ENCODE data around the gene SULT1C3.

The SULT1C3 gene

DNA sequence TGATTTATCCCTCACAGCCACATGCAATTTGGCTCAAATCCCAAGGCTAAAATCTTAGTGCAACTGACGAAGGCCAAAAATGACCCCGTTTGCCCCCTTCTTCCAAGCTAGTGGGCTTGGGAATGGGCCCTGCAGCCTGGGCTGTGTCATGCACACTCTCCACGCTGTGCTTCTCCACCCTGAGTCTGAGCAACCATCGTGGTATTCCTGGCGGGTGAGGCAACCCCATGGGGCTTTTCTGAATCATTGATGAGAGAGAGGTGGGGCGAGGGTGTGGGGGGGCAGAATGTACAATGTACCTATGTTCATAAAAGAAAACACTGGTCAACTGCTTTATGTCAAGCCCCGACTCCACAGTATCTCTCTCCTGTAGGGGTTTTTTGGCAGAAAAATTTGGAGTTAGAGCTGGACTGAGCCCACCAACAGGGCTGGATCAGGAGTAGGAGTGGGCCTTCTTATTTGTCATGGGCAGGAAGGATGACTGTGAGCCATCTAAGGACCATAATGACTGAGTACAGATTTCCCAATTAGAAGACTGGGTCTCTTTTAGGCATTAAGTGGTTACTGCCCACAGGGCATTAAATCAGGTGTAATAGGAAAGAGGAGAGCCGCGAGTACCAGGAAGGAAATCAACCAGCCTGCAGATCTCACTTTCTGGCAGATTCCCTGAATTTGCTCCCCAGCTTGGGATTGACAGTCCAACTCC is 57.8 kb downstream of the SULT1C3 start:
- intact Hi-C loops (cut with DNase I; ENCODE audit: low total_unique reads): no loop called here
- DNase-seq: no peak

DNA sequence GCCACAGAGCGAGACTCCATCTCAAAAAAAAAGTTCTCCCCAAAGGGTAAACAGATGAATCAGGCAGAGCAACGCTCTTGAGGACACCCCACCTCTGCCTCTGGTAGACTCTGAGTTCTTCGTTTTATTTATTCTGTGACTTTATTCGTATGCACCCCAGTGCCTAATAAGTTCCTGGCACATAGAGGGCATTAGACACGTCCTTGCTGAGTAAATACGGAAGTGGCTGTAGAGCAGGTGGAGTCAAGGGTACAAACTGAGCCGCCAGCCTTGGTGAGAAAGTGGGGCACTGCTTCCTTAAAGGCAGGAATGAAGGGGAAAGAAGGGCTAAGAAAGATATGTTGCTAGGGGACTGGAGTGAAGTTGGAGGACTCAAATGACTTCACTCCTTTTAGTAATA is 61.8 kb downstream of the SULT1C3 start:
- H3K27me3 ChIP-seq: no peaks in the 10 kb centered on the region
- DNase-seq: no peak
- TF ChIP-seq, protein P1, sequence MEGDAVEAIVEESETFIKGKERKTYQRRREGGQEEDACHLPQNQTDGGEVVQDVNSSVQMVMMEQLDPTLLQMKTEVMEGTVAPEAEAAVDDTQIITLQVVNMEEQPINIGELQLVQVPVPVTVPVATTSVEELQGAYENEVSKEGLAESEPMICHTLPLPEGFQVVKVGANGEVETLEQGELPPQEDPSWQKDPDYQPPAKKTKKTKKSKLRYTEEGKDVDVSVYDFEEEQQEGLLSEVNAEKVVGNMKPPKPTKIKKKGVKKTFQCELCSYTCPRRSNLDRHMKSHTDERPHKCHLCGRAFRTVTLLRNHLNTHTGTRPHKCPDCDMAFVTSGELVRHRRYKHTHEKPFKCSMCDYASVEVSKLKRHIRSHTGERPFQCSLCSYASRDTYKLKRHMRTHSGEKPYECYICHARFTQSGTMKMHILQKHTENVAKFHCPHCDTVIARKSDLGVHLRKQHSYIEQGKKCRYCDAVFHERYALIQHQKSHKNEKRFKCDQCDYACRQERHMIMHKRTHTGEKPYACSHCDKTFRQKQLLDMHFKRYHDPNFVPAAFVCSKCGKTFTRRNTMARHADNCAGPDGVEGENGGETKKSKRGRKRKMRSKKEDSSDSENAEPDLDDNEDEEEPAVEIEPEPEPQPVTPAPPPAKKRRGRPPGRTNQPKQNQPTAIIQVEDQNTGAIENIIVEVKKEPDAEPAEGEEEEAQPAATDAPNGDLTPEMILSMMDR (IDR thresholded peaks at IDR 0.05): no peak
- no peak overlapping the region for H3K4me3 ChIP-seq
- no peaks in the 10 kb centered on the region for H3K36me3 ChIP-seq
- intact Hi-C loops (cut with DNase I; ENCODE audit: low total_unique reads): no loop called here
- no peaks in the 10 kb centered on the region for H3K9me3 ChIP-seq
- no peaks in the 10 kb centered on the region for H3K4me1 ChIP-seq
- H3K27ac ChIP-seq: no peak overlapping the region

More for the DNA sequence above, 57.8 kb downstream of the SULT1C3 start:
- Histone ChIP-seq H3K27ac (no peak overlapping the region), H3K27me3 (no peaks in the 10 kb centered on the region), H3K4me1 (no peaks in the 10 kb centered on the region), H3K4me3 (no peak overlapping the region), H3K9me3 (no peaks in the 10 kb centered on the region), H3K36me3 (no peaks in the 10 kb centered on the region)
- TF ChIP-seq, protein P1 (IDR thresholded peaks at IDR 0.05): no peak

DNA sequence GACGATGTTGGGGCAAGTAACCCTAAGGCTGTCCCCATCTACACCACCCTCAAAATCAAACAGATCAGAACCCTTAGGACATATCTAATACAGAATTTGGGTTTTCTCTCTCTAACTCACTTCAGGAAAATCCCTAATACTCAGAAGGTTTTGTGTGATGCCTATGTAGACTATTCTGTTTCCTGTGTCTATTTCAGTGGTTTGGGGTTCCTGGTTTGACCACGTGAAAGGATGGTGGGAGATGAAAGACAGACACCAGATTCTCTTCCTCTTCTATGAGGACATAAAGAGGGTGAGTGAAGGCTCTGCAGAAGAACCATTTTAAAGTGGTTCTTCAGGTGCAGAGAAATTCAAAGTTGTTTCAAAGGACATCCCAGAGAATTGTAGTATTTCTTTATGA is 65.2 kb downstream of the SULT1C3 start:
- TF ChIP-seq, protein P1 (IDR thresholded peaks at IDR 0.05): no peak
- intact Hi-C loops (cut with DNase I; ENCODE audit: low total_unique reads): no loop called here
- Histone ChIP-seq H3K36me3 (no peaks in the 10 kb centered on the region), H3K27ac (no peak overlapping the region), H3K27me3 (no peaks in the 10 kb centered on the region), H3K4me1 (no peaks in the 10 kb centered on the region), H3K4me3 (no peak overlapping the region), H3K9me3 (no peaks in the 10 kb centered on the region)
- DNase-seq: no peak

DNA sequence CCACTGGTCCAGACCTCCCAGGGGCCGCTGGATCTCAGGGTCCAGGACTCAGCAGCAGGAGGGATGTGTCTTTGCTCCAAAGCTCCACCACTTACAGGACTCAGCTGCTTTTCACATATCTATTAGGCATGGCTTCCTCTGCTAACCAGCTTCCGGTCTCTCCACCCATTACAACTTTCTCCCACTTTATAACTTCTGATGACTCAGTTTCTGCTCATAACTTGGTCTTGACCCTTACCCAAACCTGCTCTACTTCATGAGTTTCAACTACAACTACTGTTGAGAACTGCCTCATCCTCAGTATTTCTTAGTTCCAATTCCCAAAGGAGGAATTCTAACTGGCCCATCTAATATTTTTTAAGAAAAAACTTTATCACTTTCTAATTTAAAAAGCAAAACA is 66.1 kb downstream of the SULT1C3 start:
- Histone ChIP-seq H3K9me3 (no peaks in the 10 kb centered on the region), H3K4me3 (no peak overlapping the region), H3K4me1 (no peaks in the 10 kb centered on the region), H3K27ac (no peak overlapping the region), H3K27me3 (no peaks in the 10 kb centered on the region), H3K36me3 (no peaks in the 10 kb centered on the region)
- intact Hi-C loops (cut with DNase I; ENCODE audit: low total_unique reads): no loop called here
- TF ChIP-seq, protein P1 (IDR thresholded peaks at IDR 0.05): no peak
- DNase-seq: no peak

DNA sequence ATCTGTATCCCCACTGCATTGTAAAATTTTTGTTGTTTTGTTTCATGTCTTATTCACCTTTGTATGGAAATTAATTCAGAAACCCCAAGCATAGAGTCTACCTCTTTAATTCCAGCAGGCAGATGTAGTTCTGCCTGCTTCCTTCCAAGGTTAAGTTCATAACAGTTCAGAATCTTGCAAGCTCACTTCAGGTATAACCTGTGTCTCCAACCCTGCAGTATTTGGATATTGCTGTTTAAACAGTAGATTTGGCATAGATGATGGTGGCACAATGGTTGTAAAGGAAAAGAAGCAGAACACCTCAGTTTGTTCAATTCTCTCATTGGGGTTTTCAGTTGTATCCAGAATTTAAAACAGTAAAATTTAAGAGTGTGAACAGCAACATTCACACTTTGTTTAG is 70.1 kb downstream of the SULT1C3 start:
- Histone ChIP-seq H3K27ac (no peak overlapping the region), H3K9me3 (no peaks in the 10 kb centered on the region), H3K27me3 (no peaks in the 10 kb centered on the region), H3K36me3 (no peaks in the 10 kb centered on the region), H3K4me3 (no peak overlapping the region), H3K4me1 (no peaks in the 10 kb centered on the region)
- no peak for DNase-seq
- intact Hi-C loops (cut with DNase I; ENCODE audit: low total_unique reads): no loop called here
- TF ChIP-seq, protein P1 (IDR thresholded peaks at IDR 0.05): no peak
